Keratinocyte (primary cell): ENCODE results near the gene EXOC3. TPM values are rescaled to one million over a fixed set of nuclear protein-coding genes. Genes with fewer than 3 reads are reported as not detected.

Experiments used
- DNase-seq: peaks from one replicate; pipeline ENCODE4 v3.0.0-alpha.2; 2011; ENCODE audit warnings: low read depth, missing footprints, low spot score
- FAIRE-seq: peaks from 2 replicates; lab custom pipeline; 2011; peaks lifted over from hg19 to GRCh38; lab: Jason Lieb, UNC
- H2AFZ ChIP-seq: 2 replicates; pipeline ENCODE4 v1.6.0; 2012; ENCODE audit warnings: low read length, control low read depth, inconsistent platforms; ENCODE audit not compliant: control insufficient read depth
- H3K27ac ChIP-seq: 2 replicates; pipeline ENCODE4 v1.5.1; 2011; ENCODE audit warnings: low read length; ENCODE audit not compliant: control insufficient read depth, insufficient read depth
- H3K27me3 ChIP-seq: 3 replicates; pipeline ENCODE4 v1.6.0; 2011; ENCODE audit warnings: low read length; ENCODE audit not compliant: control insufficient read depth, insufficient read depth; ENCODE audit errors: extremely low read depth
- H3K36me3 ChIP-seq, 2 experiments: 2 replicates in 1 of 2; 3 replicates in 1 of 2; pipeline ENCODE4 v1.5.1; 2011; ENCODE audit warnings: low read length in 2 of 2, mild to moderate bottlenecking in 1 of 2; ENCODE audit not compliant: control insufficient read depth in 2 of 2, insufficient read depth in 2 of 2; ENCODE audit errors: extremely low read depth in 1 of 2
- H3K4me1 ChIP-seq: 3 replicates; pipeline ENCODE4 v1.5.1; 2011; ENCODE audit warnings: low read length; ENCODE audit not compliant: control insufficient read depth, insufficient read depth; ENCODE audit errors: extremely low read depth
- H3K4me2 ChIP-seq: 3 replicates; pipeline ENCODE4 v1.6.0; 2011; ENCODE audit warnings: low read depth, low read length; ENCODE audit not compliant: control insufficient read depth, insufficient read depth; ENCODE audit errors: extremely low read depth
- H3K4me3 ChIP-seq, 3 experiments: fragments of 200-600 bp in 1 of 3; sonication (generic) in 1 of 3; 2 replicates in 2 of 3; 3 replicates in 1 of 3; pipeline ENCODE4 v1.5.1; 2011 to 2016; ENCODE audit warnings: low read length in 3 of 3, mild to moderate bottlenecking in 3 of 3, control low read depth in 2 of 3, inconsistent platforms in 1 of 3, low read depth in 1 of 3, mixed read lengths in 1 of 3, mixed run types in 1 of 3, moderate library complexity in 1 of 3; ENCODE audit not compliant: control insufficient read depth in 2 of 3, insufficient read depth in 2 of 3; ENCODE audit errors: extremely low read depth in 1 of 3
- H3K79me2 ChIP-seq: 2 replicates; pipeline ENCODE4 v1.6.0; 2012; ENCODE audit warnings: low read length; ENCODE audit not compliant: control insufficient read depth, insufficient read depth
- H3K9ac ChIP-seq: 3 replicates; pipeline ENCODE4 v1.6.0; 2011; ENCODE audit warnings: low read length; ENCODE audit not compliant: control insufficient read depth, insufficient read depth; ENCODE audit errors: extremely low read depth
- H3K9me1 ChIP-seq: 3 replicates; pipeline ENCODE4 v1.6.0; 2011; ENCODE audit warnings: low read length; ENCODE audit not compliant: control insufficient read depth, insufficient read depth; ENCODE audit errors: extremely low read depth
- H3K9me3 ChIP-seq: 2 replicates; pipeline ENCODE4 v1.5.1; 2012; ENCODE audit warnings: low read depth, low read length; ENCODE audit not compliant: control insufficient read depth
- H4K20me1 ChIP-seq: 3 replicates; pipeline ENCODE4 v1.6.0; 2011; ENCODE audit warnings: low read length; ENCODE audit not compliant: control insufficient read depth, insufficient read depth; ENCODE audit errors: extremely low read depth
- EZH2 ChIP-seq: IDR thresholded peaks from one replicate; pipeline ENCODE4 v1.6.1; 2012; ENCODE audit warnings: inconsistent platforms, mild to moderate bottlenecking, low read length, moderate library complexity
- dilution Hi-C: fragments of 300-500 bp; cut with MboI; formaldehyde crosslinking; loops from one replicate; pipeline ENCODE4 v1.7.0; 2020; ENCODE audit warnings: low sequenced_read_pairs; ENCODE audit not compliant: extremely low pct_ligation_motif_present
- polyA plus RNA-seq, 5 experiments: library from polyadenylated mRNA; depleted of rRNA in 3 of 5; stranded (reverse) in 3 of 5; stranded (forward) in 1 of 5; unstranded in 1 of 5; fragments of >200 nt; gene quantifications; 1 replicate in 1 of 5; 2 replicates in 3 of 5; 3 replicates in 1 of 5; pipeline versions ENCODE4 v1.2.1 to v1.2.3, GENCODE V29; 2011 to 2012; ENCODE audit warnings: missing spikeins in 2 of 5, low read depth in 1 of 5, low replicate concordance in 1 of 5
- TF ChIP-seq, protein P1 (sequence below), 3 experiments: IDR thresholded peaks in 1 of 3; conservative IDR thresholded peaks in 1 of 3; optimal IDR thresholded peaks in 1 of 3; 2 replicates in 2 of 3; 3 replicates in 1 of 3; pipeline versions ENCODE3 to v1.5.1; 2011; ENCODE audit warnings: low read length in 3 of 3, mild to moderate bottlenecking in 3 of 3, moderate library complexity in 2 of 3, control low read depth in 1 of 3, inconsistent platforms in 1 of 3; ENCODE audit not compliant: insufficient read depth in 2 of 3; ENCODE audit errors: extremely low read depth in 1 of 3

Gene EXOC3
- polyA plus RNA-seq, 1 donor (not counting 4 experiments of a cell fraction or from before 2014, with no cell fraction given): 14.2 TPM

DNA sequence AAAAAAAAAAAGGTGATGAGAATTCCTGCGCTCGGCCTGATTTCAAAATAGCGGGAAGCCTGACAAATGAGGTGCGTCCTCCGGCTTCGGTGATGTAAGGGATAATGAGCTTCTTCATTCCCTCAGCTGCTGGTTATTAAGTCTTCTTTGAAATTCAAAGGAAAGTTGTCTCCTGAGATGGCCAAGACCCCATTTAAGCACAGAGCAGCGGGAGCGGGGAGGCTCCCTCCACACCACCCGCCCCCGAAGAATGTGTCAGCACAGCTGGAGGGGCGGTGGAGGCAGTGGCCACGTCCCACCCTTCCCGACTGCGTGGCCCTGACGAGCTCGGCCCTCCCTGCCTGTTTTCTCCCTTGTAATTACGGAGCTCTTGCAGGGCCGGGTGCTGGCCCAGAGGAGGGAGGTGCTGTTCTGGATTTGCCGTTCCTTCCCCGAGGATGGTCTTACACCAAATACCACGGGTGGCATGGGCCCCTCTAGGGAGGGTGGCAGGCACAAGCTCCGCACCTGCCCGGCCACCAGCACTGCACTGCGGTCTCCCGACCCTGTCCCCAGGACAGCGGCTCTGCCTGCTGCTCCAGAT lies 50.2 kb downstream of the EXOC3 start:
- Histone ChIP-seq H4K20me1 (no peaks in the 10 kb centered on the region), H3K9me1 (no peaks in the 10 kb centered on the region), H3K4me3 (no peak overlapping the region), H3K4me2 (no peak overlapping the region), H3K36me3 (no peaks in the 10 kb centered on the region), H3K9ac (no peak overlapping the region), H3K9me3 (no peaks in the 10 kb centered on the region), H2AFZ (no peak overlapping the region), H3K27me3 (peaks cover 12% of the 10 kb centered on the region), H3K79me2 (no peaks in the 10 kb centered on the region), H3K27ac (no peak overlapping the region), H3K4me1 (no peaks in the 10 kb centered on the region)
- DNase-seq (no peak), FAIRE-seq (no peak)
- TF ChIP-seq, protein P1, sequence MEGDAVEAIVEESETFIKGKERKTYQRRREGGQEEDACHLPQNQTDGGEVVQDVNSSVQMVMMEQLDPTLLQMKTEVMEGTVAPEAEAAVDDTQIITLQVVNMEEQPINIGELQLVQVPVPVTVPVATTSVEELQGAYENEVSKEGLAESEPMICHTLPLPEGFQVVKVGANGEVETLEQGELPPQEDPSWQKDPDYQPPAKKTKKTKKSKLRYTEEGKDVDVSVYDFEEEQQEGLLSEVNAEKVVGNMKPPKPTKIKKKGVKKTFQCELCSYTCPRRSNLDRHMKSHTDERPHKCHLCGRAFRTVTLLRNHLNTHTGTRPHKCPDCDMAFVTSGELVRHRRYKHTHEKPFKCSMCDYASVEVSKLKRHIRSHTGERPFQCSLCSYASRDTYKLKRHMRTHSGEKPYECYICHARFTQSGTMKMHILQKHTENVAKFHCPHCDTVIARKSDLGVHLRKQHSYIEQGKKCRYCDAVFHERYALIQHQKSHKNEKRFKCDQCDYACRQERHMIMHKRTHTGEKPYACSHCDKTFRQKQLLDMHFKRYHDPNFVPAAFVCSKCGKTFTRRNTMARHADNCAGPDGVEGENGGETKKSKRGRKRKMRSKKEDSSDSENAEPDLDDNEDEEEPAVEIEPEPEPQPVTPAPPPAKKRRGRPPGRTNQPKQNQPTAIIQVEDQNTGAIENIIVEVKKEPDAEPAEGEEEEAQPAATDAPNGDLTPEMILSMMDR (optimal IDR thresholded peaks at IDR 0.05 in 1 of 3, IDR thresholded peaks at IDR 0.05 in 1 of 3, conservative IDR thresholded peaks at IDR 0.05 in 1 of 3; ENCODE audit: extremely low read depth in 1 of 3, insufficient read depth in 2 of 3, low read length in 3 of 3): no peak
- TF ChIP-seq EZH2: no peak
- dilution Hi-C loops: no loop called here

DNA sequence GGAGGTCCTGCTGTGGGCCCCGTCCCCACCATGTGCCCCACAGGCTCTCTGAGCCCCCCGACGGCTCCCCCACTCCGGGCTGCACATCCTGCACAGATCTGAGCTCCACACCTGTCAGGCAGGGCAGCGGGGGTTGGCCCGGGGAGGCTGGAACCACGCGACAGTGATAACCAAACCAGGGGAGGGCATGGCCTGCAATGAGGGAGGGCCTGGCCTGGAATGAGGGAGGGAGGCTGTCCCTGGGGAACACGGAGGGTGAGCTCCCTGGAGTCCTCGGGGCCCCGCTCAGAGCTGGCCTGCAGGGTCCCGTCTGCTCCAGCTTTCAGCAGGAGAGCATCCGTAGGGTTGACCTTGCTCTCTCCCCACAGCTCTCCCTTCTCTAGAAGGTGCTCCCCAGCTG lies 50.8 kb downstream of the EXOC3 start:
- no peaks in the 10 kb centered on the region for H3K9me1 ChIP-seq
- H3K4me2 ChIP-seq: no peak overlapping the region
- dilution Hi-C loops: no loop called here
- no peaks in the 10 kb centered on the region for H4K20me1 ChIP-seq
- no peak for DNase-seq
- H3K79me2 ChIP-seq: no peaks in the 10 kb centered on the region
- H3K4me3 ChIP-seq: no peak overlapping the region
- H3K36me3 ChIP-seq: no peaks in the 10 kb centered on the region
- TF ChIP-seq EZH2: no peak
- TF ChIP-seq, protein P1 (optimal IDR thresholded peaks at IDR 0.05 in 1 of 3, IDR thresholded peaks at IDR 0.05 in 1 of 3, conservative IDR thresholded peaks at IDR 0.05 in 1 of 3; ENCODE audit: extremely low read depth in 1 of 3, insufficient read depth in 2 of 3, low read length in 3 of 3): no peak
- no peak for FAIRE-seq
- H3K9me3 ChIP-seq: no peaks in the 10 kb centered on the region
- H2AFZ ChIP-seq: no peak overlapping the region
- H3K9ac ChIP-seq: no peak overlapping the region
- H3K27me3 ChIP-seq: peaks cover 12% of the 10 kb centered on the region
- no peaks in the 10 kb centered on the region for H3K4me1 ChIP-seq
- no peak overlapping the region for H3K27ac ChIP-seq
